HG03159 (cell line): Measurements from ENCODE around the gene MEIS2.

ENCODE experiments used
- ATAC-seq: cut with Tn5 transposase; IDR thresholded peaks from one replicate; pipeline ENCODE4 v1.9.1; 2021; ENCODE audit warnings: mild to moderate bottlenecking, moderate library complexity; ENCODE audit not compliant: unreplicated experiment

MEIS2 gene

DNA sequence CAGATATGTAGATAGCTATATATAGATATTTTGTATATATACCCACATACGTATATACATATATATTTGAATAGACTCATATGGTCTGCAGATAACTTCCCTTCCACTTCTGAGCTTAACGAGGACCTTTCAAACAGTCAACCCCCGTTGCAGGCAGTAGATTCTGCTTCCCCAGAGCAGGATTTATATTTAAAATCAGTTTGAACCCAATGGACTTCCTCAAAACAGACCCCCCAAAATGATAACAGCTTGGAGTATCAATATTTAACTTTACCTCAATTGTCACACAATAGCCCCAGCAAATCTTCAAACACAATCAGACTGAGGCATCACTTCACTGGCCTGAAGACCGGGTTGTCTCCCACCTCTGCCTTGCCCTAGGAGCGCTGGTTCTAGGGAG, 218.3 kb downstream of the MEIS2 start:
- no peak for ATAC-seq

DNA sequence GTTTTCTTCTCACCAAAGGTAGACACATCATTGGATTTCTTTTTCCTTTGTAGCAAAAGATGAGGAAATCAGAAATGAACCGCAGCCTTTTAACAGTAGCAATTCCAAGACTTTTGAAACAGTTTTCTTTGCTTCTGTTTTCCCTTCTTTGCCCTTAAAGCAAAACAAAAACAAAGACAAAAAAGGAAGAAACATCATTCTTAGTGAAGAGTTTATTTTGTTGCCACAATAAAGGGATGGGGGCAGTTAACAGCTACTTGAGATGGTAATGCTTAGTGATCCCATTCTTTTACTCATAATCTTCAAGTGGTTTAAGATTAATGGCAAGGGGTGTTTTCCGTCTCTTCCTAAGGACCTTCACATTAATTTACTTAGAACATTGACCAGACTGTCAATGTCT, 218.8 kb downstream of the MEIS2 start:
- no peak for ATAC-seq

DNA sequence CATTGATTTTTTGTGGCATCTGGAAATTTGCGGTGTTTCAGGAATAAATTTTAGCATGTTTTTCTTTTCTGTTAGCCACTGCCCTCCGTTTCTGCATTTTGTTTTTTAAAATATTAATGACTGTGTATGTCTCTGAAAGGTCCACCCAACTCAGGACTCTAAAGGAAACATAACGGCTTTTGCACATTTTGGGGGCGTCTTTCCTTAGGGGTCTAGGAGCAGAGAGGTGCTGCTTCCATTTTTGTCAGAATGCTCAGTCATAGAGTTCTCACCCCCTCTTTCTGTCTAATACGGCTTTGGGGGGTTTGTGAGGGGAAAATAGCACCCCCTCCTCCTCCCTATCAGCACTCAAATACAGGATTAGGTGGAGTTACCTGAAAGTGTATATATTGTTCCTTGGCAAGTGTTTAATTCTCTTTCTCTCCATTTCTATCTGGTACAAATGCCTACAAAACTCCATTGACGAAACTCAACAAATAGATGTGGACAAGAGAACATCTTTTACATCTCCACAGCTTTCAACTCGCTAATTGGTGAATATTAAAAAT, 219.4 kb downstream of the MEIS2 start:
- ATAC-seq = no peak

DNA sequence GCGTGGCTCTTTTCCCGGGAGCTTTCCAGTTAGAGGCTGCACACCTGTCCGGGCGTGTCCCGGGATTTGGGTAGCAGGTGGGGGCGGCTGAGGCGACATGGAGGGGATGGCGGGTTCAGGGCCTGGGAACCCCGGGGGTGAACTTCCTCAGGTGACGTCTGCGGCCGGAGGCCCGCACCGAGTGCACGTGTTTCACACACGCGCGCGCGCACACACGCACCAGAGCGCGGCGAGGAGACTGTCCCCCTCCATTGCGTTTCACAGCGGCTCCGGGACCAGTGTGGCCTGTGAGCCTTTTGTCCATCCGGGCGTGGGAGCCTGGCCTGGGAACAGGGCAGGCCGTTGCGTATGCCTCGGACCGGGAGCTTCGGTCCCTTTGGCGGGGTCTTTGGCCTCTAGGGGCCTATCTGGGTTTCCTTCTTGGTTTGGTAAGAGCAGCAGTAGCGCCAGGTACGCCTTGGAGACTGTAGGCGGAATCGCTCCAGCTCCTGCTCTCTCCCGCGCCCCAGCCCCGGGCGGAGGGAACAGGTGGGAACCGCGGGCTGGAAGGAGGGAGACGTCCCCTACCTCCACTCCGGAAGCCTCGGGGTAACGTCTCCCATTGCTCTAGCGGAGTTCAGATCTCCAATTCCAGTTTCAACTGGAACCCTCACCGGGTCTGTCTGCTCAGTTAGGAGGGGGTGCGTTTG, 220.0 kb downstream of the MEIS2 start:
- ATAC-seq = no peak

DNA sequence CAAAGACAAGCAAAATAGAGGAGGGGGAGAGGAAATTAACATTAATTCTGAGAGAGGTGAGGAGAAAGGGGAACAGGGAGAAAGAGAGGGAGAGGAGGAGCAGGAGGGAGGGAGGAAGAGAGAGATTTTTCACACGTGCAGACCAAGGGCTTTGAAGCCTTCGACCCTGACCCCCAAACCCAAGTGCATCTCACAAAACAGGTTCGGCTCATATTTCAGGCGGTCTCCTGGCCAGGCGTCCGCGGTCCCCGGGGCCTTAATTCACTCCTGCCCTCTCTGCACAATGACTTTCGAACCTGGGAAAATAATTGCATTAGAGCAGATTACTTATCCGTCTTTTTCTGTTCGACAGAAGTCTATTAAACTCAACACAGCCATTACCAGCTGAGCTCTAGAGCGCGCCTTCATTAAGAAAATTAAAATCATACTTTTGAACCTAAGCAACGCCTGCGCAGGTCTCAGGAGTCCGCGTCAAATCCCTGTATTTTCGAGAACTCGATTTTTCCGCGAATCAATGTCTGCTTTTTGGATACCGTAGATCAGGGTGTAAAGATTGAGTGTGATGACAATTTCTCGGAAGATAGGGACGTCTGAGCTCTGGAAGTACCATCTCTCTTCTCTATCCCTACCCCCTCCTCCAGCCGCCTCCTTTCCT, 220.7 kb downstream of the MEIS2 start:
- ATAC-seq = no peak

DNA sequence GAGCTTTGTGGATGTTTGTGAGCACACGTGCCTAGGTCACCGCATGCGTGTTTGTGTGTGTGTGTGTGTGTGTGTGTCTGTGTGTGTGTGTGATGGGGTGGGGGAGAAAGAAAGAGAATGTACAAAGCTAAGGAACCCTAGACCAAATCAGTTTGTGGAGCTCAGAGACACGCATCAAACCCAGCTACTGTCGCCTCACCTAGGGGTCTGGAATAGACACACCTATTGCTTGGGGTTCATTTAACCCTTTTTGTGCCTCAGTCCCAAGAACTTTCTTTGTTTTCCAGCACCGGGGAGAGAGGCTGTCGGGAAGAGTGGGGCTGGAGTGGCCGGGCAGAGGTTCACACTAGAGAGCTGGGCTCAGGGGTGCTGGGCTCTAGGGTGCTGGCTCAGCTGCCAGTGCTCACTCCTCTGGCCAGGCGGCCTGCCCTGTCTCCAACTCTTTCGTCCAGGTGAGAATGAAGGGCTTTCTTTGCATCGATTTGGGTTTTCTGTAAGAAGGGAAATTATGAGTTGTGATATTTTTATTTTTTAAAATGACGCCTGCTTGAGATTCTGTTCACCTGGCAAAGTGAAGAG, 221.6 kb downstream of the MEIS2 start:
- ATAC-seq = peak; percentile 2

DNA sequence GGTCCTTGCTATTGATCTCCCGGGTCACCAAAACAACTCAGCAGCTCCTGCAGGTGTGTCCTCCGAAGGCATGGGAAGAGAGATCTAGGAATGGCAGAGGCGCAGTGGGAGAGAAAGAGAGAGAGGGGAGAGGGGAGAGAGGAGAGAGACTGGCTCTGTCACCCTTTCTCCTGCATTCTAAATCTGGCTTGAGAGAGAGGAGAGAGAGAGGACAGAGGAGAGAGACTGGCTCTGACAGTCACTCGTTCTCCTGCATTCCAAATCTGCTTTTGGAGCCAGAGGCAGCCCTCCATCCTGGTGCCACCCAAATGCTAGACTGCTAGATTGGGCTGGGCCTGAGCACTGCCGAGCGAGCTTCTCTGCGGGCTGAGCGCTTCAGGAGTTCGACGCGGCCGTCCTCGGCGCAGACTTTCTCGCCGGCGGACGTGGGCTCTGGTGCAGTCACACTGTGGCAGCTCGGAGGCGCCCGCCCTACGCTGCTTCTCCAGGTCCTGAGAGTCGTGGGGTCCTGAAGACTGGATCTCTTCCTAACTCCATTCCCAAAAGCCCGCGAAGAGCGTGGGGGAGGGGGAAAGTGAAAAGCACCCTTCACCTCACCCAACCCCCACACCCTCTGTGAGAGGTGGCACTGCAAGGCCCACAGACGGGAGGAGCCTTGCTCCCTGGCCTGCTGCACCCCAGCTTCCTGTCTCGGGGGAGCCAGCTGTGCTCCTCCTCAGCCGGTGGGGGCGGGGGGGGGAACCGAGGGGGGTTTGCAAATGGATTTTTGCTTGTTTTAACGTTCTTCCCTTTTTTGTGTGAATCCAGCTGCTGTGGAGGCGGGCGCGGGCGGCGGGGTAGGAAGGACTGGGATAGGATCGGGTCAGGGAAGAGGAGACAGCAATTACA, 222.3 kb downstream of the MEIS2 start:
- ATAC-seq = peak; percentile 63

DNA sequence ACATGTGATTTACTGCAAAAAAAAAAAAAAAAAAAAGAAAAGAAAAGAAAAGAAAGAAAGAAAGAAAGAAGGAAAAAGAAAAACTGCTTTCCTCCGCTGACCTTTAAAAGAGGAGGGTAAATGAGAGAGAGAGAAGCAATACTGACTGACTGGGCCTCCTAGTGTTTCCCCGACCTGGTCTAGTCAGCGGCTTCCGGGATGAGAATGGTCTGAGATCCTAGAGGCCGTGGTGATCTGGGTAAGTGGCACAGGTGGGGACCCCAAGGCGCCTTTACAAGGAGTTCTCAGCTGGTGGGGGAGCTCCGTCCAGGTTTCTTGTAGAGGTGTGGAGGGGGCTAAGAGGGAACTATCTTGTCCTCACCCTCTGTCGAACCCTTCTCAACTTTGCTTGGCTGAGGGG, 223.1 kb downstream of the MEIS2 start:
- ATAC-seq = no peak

DNA sequence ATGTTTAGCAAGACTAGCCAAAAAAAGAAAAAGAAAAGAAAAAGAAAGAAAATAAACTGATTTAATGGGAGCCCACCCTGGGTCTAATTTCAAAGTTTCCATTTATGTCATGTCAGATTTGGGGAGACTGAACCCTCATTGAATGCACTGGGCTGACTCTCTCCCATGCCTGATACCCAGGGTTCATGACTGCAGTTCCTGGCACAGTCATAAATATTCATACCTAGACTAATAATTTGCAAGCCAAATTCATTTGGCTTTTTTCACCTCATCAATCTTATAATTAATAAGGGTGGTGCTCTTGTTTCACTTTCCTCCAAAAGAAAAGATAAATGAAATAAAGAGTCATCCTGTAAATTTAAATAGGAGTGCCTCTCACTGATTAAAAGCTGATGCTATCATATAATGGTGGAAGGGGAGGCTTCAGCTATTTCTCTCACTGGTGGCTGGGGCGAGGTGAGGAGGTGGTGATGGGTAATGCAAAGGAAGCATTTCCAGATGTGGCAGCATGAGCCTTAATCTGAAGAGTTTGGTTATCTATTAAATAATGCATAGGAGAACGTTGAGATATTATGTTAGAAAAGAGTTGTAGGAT, 224.5 kb downstream of the MEIS2 start:
- ATAC-seq = no peak

DNA sequence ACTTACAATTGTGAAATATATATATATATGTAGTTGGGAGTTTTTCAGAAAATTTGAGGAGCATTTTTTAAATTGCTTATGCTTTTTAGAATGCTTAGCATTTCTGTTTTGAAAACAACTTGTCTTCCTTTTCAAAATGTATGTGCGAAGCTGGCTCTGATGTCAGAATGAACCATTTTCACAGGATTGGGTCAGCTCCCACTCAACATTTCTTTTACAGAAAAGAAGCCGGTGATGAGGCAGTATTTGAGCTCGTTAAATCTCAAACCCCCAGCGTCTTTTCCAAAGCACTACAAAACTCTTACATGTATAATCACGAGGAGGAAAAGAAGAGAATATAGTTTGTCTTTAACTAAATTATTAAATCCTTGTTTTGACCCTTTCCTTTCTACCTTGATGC, 225.4 kb downstream of the MEIS2 start:
- ATAC-seq = no peak

DNA sequence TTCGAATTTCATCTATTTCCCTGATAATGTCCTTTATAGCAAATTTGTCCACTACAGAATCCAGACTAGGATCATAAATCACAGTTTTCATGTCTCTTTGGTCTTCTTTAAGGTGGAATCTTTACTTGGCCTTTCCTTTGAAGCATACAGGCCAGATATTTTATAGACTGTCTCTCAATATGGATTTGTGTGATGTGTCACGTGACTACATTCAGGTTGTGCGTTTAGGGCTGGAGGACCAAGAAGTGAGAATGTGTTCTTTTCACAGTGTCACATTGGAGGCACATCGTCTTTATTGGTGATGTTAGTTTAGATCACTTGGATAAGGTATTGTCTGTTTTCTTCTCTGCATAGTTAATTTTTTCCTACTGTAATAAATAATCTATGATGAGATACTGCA, 232.9 kb downstream of the MEIS2 start:
- ATAC-seq = no peak

DNA sequence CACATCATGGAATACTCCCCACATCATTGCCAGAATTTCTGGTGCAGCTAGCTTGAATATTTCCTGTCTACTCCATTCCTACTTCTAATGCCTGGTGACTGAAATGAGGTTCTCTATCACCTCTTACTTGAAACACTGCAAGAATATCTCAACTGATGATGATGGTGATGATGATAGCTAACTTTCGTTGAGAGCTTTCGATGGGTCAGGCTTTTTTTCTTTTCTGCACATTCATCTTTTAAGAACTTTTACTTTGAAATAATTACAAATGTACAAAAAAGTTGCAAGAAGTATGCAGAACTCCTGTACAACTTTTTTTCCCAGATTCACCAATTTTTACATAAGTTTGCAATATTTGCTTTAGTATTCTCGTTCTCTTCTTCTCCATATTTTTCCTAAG, 233.5 kb downstream of the MEIS2 start:
- no peak for ATAC-seq

DNA sequence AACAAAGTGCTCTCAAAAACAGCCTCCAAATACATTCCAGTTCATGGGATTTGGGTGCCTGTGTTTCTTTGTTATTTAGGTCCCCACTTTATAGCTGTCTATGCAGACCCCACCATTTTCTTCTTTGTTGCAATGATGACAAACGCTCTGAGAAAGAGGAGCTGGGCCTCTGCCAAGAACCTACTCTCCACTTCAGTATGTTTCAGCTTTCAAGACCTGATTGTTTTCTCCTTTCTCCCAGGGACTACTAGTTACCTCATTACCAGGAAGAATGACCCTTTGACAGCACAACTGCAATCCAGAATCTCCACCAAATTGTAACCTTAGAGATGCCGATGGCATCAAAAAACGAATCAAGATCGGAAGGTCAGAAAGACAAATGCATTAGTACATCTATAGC, 236.8 kb downstream of the MEIS2 start:
- no peak for ATAC-seq

DNA sequence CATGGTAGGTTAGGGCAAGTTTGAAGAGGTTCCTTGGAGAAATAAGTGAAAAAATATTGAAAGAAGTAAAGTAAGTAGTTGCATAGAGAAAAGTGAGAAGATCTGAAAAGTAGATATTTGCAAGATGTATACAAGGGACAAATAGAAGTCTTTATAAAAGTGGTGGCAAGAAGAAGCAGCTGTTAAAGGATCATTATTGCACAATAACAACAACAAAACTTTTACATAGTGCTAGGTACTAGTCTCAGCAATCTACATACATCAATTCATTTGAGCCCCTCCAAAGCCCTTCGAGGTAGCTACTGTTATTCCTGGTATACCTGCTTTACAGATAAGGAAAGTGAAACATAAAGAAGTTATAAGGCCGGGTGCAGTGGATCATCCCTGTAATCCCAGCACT, 239.6 kb downstream of the MEIS2 start:
- no peak for ATAC-seq

DNA sequence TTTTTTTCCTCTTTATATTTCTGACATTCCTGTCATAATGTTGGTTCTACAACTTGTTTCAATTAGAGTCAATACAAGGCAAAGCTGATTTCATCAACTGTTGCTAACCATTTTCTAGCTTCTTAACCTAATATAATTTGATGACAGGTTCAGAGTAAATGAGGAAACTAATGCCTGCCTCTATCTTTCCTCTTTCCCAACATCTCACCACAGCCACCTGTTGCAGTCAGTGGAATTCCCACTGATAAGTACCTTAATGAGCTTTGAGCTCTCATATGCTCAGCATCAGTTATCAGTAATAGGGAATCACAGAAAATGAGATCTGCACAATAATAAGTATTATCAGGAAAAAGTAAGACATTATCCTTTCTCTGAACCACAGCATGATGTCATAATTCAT, 241.9 kb downstream of the MEIS2 start:
- ATAC-seq = no peak

DNA sequence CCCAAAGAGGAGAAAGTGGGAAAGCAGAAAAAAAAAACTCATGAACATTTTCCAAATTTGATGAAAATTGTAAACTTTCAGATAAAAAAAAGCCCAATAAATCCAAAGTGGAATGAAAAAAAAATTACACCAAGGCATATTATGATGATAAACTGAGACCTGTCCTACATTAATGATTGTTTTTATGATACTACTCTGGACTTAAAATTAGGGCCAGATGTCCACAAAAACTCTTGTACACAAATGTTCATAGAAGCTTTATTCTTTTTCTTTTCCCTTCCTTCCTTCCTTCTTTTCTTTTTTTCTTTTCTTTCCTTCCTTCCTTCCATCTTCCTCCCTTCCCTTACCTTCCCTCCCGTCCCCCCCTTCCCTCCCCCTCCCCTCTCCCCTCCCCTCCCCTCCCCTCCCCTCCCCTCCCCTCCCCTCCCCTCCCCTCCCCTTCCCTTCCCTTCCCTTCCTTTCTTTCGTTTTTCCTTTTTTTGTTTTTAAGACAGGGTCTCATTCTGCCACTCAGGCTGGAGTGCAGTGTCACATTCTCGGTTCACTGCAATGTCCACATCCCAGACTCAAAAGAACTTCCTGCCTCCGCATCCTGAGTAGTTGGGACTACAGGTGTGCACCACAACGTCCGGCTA, 243.9 kb downstream of the MEIS2 start:
- ATAC-seq = no peak

DNA sequence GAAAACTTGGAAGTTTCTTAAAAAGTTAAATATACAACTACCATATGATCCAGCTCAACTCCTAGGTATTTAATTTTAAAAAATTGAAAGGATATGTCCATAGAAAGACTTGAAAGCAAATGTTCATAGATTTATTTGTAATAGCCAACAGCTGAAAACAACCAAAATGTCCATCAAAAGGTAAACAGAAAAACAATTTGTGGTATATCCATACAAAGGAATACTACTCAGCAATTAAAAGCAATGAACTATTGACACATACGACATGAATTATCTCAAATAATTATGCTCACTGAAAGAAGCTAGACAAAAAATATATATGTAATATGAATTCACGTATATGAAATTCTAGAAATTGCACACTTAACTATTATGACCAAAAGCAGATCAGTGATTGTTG, 249.5 kb downstream of the MEIS2 start:
- no peak for ATAC-seq

DNA sequence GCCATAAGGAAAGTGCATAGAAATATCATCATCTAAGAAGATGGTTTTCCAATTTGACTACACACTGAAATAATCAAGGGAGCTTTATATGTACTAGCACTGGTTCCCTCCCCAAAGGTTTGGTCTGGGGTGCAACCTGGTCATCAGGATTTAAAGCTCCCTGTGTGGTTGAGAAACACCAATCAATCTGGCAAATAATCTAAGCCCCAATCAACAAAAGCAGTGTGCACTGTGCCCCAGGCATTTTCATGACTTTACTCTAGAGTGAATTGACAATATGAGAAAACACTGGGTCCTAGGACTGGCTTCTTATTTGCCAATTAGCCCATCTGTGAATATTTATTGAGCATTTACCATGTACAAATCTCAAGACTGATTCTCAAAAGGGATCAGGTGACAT, 255.1 kb downstream of the MEIS2 start:
- no peak for ATAC-seq

DNA sequence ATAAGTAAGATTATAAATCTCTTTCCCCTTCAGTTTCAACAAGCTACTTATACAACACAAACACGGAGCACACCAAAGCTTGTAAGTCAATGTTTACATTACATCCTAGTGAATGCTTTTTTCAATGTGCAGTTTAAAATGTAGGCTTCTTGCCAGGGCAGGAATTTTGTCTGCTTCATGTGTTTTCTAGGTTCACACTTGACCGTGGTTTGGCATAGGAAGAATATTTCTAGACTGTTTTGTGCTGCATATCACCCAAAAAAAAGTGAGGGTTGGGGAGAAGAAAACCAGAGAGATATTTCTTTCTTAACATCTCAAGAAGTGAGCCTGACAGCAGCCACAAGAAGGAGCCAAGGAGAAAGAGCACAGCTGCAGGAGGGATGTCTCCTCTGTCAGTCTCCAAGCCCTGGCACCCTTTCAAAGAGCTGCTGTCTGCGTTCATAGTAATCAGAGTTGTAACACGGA, 255.8 kb downstream of the MEIS2 start:
- no peak for ATAC-seq

DNA sequence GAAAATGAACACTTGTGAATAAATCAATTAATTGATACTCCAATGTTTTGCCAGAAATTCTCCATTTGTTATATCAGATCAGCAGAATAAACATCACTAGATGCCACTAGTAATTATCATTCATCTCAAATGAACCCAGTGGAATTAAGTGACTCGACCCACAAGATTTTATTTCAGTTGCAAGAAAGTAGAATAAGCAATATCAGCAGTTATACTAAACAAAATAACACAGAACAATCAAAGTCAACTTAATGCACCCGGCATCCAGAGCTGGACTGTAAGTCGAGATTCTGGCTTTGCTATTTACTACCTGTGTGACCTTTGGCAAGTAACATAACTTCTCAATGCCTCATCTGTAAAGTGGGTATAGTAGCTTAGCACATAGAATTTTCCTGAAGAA, 256.5 kb downstream of the MEIS2 start:
- no peak for ATAC-seq
